EH (cell line): ENCODE results near the gene GBF1.
"Not testable (repeated sequence)": the region's sequence is repeated elsewhere in the genome, so short reads cannot be mapped to it uniquely, and the experiment has no call there.

Source experiments
- DNase-seq: peaks from one replicate; pipeline ENCODE4 v3.0.0-alpha.2; 2015; ENCODE audit warnings: low read depth

Gene GBF1, protein sequence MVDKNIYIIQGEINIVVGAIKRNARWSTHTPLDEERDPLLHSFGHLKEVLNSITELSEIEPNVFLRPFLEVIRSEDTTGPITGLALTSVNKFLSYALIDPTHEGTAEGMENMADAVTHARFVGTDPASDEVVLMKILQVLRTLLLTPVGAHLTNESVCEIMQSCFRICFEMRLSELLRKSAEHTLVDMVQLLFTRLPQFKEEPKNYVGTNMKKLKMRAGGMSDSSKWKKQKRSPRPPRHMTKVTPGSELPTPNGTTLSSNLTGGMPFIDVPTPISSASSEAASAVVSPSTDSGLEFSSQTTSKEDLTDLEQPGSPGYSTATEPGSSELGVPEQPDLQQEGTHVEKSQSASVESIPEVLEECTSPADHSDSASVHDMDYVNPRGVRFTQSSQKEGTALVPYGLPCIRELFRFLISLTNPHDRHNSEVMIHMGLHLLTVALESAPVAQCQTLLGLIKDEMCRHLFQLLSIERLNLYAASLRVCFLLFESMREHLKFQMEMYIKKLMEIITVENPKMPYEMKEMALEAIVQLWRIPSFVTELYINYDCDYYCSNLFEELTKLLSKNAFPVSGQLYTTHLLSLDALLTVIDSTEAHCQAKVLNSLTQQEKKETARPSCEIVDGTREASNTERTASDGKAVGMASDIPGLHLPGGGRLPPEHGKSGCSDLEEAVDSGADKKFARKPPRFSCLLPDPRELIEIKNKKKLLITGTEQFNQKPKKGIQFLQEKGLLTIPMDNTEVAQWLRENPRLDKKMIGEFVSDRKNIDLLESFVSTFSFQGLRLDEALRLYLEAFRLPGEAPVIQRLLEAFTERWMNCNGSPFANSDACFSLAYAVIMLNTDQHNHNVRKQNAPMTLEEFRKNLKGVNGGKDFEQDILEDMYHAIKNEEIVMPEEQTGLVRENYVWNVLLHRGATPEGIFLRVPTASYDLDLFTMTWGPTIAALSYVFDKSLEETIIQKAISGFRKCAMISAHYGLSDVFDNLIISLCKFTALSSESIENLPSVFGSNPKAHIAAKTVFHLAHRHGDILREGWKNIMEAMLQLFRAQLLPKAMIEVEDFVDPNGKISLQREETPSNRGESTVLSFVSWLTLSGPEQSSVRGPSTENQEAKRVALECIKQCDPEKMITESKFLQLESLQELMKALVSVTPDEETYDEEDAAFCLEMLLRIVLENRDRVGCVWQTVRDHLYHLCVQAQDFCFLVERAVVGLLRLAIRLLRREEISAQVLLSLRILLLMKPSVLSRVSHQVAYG (N-terminal part only)

GRCh38 chr10:102245082-102245931 is at the start of gene GBF1:
Gene GBF1 (plus strand): TSS chr10:102245532. CDS start chr10:102258939, 13,407 bp downstream.
- peak; percentile 100 for DNase-seq

DNA sequence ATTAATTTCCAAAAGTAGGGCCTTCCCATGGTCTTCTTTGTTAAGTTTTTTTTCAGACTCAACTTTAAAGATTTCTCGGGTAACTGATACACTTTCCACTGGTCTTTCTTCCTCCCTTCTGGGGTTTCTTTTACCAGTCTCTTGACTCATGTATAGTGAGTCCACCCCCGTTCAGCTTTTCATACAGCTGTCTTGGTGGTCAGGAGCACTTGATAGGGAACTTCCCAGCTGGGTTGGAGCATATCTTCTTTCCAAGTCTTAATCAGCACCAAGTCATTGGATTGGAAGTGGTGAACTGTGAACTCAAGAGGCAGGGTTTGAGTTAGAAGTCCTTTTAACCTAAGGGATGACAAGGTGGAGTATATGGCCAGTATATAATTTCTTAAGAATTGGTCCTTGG is 48.4 kb upstream of the GBF1 start:
- DNase-seq: no peak

DNA sequence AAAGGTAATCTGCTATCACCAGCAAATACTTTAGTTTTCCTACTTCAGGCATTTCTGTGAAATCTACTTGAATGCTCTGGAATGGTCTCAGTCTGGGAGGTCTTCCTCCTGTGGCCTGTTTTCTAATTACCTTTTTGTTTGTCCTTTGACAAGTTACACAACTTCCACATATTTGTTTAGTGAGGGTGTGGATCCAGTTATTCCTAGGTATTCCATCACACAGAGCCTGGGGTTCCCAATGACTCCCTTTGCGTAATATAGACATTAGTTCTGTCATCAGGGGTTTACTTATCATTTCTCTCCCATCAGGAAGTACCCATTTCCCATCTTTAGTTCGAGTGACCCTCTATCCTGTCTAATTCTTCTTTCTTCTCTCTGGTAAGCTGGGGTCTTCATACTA is 47.3 kb upstream of the GBF1 start:
- DNase-seq: no peak

DNA sequence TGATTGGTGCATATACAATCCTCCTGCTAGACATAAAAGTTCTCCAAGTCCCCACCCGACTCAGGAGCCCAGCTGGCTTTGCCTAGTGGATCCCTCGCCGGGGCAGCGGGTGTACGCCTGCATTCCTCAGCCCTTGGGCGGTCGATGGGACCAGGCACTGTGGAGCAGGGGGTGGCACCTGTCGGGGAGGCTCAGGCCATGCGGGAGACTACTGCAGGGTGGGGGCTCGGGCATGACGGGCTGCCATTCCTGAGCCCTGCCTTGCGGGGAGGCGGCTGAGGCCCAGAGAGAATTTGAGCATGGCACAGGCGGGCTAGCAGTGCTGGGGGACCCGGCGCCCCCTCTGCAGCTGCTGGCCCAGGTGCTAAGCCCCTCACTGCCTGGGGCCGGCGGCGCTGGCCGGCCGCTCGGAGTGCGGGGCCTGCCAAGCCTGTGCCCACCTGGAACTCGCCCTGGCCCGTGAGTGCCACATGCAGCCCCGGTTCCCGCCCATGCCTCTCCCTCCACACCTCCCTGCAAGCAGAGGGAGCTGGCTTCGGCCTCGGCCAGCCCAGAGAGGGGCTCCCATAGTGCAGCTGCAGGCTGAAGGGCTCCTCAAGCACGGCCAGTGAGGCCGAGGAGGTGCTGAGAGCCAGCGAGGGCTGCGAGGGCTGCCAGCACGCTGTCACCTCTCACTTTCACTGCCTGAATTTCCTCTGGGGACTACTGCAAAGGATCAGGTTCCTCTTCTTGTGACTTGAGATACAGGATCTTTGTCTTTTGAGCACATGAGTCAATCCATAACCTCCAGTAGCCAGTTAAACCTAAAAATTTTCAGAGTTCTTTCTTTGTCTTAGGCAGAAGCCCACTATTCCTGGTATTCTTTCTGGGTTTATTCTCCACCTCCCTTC is 44.3 kb upstream of the GBF1 start:
- DNase-seq: no peak

- DNase-seq: no peak
Measured at GRCh38 chr10:102202386-102202785, 42.9 kb upstream of the GBF1 start.

DNA sequence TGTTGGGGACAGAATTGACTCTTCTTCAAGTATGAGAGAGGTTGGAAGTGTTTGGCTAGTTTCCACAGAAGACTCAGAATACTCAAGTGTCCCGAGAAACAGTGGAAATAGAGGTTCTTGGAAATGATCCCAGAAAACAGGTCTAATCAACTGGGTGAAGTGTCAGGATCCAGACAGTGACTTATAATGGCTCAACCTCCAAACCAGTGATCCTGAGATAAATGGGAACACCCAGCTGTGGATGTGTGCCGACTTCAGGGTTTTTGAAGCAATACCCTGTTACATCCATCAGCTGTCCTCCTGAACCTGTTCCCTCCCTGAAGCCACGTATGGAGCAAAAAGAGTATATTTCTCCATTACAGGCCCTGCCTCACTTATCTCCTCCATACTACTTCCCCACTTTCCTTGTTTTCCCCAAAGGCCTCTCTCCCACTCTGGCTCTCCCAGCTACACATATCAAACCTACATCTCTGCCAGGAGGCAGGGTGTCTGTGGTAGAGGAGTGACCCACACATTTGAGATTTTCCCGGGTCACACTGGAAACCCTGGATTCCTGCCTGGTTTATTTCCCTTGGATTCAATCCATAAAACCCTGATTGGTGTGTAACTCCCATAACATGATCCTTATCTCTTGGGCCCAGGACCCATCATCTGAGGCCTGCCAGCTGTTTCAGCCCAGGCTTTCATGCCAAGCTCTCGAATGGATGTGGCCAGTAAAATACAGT is 36.9 kb upstream of the GBF1 start:
- DNase-seq: peak; percentile 70

DNA sequence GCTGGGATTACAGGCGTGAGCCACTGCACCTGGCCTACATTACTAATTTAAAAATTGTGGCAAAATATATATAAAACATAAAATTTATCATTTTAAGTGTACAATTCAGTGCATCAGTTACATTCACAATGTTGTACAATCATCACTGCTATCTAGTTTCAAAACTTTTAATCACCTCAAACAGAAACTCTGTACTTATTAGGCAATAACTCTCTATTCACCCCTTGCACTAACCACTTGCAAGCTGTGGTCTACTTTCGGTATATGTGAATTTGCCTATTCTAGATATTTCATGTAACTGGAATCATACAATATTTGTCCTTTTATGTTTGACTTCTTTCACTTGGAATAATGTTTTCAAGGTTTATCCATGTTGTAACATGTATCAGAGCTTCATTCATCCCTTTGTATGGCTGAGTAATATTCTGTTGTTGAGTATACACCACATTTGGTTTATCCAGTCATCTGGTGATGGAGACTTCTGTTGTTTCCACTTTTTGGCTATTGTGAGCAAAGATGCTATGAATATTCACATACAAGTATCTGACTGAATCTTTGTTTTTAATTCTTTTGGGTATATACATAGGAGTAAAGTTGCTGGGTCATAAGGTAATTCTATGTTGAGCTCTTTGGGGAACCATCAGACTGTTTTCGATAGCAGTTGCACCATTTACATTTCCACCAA is 33.6 kb upstream of the GBF1 start:
- DNase-seq: no peak

GRCh38 chr10:102213599-102213998 is 31.7 kb upstream of the GBF1 start:
- DNase-seq: not testable (repeated sequence)

DNA sequence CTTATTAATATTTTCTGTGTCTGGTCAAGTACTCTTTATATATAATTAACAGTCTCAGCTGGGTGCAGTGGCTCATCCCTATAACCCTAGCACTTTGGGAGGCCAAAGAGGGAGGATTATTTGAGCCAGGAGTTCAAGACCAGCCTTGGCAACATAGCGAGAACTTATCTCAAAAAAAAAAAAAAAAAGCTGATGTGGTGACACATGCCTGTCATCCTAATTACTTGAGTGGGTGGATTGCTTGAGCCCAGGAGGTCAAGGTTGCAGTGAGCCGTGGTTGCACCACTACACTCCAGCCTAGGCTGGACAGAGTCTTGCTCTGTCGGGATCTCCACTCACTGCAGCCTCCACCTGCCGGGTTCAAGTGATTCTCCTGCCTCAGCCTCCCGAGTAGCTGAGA is 26.0 kb upstream of the GBF1 start:
- DNase-seq: no peak

GRCh38 chr10:102220612-102221011 is 24.7 kb upstream of the GBF1 start:
- no peak for DNase-seq

DNA sequence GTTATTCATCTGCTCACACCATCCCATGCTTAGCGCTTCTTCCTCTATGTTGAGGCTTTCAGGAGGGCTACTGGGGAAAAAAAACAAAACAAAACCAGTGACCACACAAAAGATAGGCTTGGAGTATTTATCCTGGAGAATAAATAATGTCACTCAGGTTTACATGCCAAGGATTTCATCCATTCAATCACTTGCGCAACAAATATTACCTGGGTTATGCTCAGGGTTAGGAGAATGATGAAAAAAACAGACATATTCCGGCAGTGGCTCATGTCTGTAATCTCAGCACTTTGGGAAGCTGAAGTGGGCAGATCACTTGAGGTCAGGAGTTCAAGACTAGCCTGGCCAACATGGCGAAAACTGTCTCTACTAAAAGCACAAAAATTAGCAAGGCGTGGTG is 22.5 kb upstream of the GBF1 start:
- no peak for DNase-seq

- peak; percentile 94 for DNase-seq
Measured at GRCh38 chr10:102225646-102226541, 19.4 kb upstream of the GBF1 start, which contains the start of gene ELOVL3. Gene ELOVL3 (plus strand): TSS chr10:102226299. CDS start chr10:102226549, 250 bp downstream.

- no peak for DNase-seq
Measured at GRCh38 chr10:102226542-102226870, 18.8 kb upstream of the GBF1 start.

GRCh38 chr10:102227050-102227449 is 18.3 kb upstream of the GBF1 start:
- DNase-seq: peak; percentile 80

- DNase-seq: peak; percentile 74
Measured at GRCh38 chr10:102229810-102230263, 15.5 kb upstream of the GBF1 start.

GRCh38 chr10:102230264-102230860 is 15.0 kb upstream of the GBF1 start:
- DNase-seq: peak; percentile 80

DNA sequence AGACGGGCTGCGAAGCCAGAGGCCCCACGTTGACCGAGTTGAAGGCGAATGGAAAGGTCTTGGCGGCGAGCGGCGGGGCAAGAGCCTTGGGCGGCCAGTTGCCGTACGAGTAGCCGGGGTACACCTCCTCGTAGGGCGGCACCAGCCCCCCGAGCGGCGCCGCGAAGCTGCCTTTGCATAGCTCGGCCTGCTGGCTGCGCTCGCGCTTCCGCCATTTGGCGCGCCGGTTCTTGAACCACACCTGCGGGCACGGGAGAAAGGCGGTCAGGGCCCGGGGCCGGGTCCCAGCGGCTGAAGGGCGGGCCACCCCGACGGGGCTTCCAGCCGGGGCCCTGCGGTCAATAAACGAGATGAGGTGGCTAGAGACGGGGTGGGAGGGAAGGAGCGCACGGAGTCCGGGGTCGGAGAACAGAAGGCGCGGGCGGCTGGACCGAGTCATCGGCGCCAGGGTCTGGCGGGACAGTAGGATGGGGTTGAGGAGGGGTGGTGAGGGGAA is 14.4 kb upstream of the GBF1 start:
- peak; percentile 9 for DNase-seq
